ENCODE data around the gene DIP2B.

DIP2B gene

DNA sequence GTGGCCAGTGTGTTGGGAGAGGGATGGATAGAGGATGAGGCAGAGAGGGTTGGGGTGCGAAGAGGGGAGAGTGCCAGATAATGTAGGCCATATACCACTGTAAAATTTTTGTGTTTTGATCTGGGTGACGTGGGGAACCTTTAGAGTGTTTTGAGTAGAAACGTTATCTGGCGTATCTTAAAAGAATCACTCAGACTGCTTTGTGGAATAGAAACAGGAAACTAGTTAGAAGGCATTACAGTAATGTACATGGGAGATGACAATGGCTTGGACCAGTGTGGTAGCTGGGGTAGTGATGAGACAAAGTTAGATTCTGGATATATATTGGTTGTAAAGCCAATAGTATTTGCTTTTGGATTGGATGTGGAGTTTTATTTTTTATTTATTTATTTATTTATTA, 279.7 kb downstream of the DIP2B start:
- no peak for TF ChIP-seq JUND (IDR thresholded peaks at IDR 0.05; ENCODE audit: low read depth)
- DNase-seq (ENCODE audit: low read depth in 1 of 2, low spot score in 1 of 2) = no peak
- in situ Hi-C loops (cut with HindIII; ENCODE audit: low pct_unique_long_range_greater_than_20kb, low sequenced_read_pairs) = no loop called here

DNA sequence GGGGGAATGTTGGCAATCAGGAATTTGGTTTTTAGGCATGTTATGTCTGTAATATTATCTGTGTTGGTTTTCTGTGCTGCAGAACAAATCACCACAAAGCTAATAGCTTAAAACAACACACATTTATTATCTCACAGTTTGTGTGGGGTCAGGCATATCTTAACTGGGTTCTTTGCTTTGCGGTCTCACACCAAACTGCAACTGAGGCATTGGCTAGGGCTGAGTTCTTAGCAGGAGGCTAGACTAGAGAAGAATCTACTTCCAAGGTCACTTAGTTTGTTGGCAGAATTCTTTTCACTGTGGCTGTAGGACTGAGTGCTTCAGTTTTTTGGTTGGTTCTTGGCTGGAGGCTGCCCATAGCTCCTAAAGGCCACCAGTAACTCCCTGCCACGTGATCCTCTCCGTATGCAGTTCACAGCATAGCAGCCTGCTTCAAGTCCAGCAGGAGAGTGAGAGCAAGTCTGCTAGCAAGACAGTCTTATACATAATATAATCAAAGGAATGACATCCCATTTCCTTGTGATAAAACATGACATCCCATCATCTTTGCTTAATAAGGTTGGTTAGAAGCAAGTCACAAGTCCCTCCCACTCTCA, 280.7 kb downstream of the DIP2B start:
- no peak for TF ChIP-seq JUND (IDR thresholded peaks at IDR 0.05; ENCODE audit: low read depth)
- in situ Hi-C loops (cut with HindIII; ENCODE audit: low pct_unique_long_range_greater_than_20kb, low sequenced_read_pairs) = no loop called here
- no peak for DNase-seq (ENCODE audit: low read depth in 1 of 2, low spot score in 1 of 2)

DNA sequence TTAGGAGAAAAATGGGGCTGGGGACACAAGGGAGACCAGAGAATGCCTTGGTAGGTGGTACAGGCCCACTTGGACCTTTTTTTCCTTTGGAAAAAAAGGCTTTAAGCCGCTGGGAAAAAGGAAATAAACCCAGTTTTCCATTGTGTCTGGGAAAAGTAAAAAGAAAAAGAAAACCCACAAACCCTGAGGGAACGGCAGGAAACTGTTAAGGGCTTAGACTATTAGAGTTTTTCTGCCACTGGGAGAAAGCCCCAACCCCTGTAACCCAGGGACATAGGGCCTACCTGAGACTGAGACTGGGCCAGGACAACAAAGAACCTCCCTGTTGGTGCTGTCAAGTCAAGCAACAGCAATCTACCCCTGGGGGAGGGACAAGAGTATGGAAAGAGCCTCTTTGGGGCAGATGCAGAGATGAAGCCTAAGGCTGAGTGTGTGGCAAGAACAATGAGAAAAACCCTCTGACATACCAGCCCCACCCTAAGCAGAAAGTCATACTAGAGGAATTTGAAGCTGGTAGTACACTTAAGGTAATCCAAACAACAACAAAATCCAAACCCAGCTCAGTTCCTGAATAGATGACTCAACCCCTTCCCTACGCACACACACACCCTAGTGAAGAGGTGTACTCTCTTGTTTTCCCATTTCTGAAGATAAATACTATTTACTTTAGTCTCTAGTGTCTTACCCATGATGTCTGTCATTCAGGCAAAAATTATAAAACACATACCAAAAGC, 281.9 kb downstream of the DIP2B start:
- TF ChIP-seq JUND (IDR thresholded peaks at IDR 0.05; ENCODE audit: low read depth) = no peak
- peak in 1 of 2 experiments; percentile 74 for DNase-seq (ENCODE audit: low read depth in 1 of 2, low spot score in 1 of 2)
- in situ Hi-C loops (cut with HindIII; ENCODE audit: low pct_unique_long_range_greater_than_20kb, low sequenced_read_pairs) = no loop called here

DNA sequence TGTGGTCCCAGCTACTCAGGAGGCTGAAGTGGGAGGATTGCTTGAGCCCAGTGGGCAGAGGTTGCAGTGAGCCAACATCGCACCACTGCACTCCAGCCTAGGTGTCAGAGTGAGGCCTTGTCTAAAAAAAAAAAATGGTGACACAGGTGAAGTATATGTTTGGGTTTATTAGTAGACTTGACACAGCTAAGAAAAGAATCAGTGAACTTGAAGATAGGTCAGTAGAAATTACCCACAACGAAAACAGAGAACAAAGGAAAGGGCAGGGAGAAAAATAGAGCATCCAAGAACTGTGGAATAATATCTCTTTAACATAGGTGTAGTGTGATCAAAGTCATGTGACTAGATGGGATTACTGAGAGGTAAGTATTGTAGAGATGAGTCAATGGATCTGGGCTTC, 282.8 kb downstream of the DIP2B start:
- no peak for TF ChIP-seq JUND (IDR thresholded peaks at IDR 0.05; ENCODE audit: low read depth)
- in situ Hi-C loops (cut with HindIII; ENCODE audit: low pct_unique_long_range_greater_than_20kb, low sequenced_read_pairs) = no loop called here
- no peak for DNase-seq (ENCODE audit: low read depth in 1 of 2, low spot score in 1 of 2)

DNA sequence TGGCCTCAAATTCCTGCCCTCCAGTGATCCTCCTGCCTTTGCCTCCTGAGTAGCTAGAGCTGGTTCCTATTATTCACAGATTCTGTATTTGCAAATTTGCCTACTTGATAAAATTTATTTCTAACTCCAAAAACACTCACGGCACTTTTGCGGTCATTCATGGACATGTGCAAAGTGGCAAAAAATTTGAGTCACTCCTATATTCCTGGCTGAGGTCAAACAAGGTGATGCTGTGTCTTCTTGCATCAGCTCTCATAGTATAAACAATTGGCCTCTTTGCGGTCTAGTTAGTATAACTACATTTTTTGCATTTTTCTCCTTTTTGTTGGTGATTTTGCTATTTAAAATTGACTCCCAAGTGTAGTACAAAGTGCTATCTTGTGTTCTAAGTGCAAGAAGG, 283.8 kb downstream of the DIP2B start:
- no peak for TF ChIP-seq JUND (IDR thresholded peaks at IDR 0.05; ENCODE audit: low read depth)
- DNase-seq (ENCODE audit: low read depth in 1 of 2, low spot score in 1 of 2) = no peak
- in situ Hi-C loops (cut with HindIII; ENCODE audit: low pct_unique_long_range_greater_than_20kb, low sequenced_read_pairs) = no loop called here

DNA sequence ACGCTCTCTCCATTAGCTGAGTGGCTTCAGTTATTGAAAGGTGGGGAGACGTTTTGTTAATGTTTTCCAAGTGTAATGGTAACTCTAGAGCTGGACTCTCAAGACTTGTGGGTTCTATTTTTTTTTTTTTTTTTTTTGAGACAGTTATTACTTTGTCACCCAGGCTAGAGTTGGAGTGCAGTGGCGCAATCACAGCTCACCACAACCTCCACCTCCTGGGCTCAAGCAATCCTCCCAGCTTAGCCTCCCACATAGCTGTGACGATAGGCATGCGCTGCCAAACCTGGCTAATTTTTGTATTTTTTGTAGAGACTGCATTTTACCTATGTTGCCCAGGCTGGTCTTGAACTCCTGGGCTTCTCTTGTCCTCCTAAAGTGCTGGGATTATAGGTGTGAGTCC, 285.3 kb downstream of the DIP2B start:
- TF ChIP-seq JUND (IDR thresholded peaks at IDR 0.05; ENCODE audit: low read depth) = no peak
- in situ Hi-C loops (cut with HindIII; ENCODE audit: low pct_unique_long_range_greater_than_20kb, low sequenced_read_pairs) = no loop called here
- DNase-seq (ENCODE audit: low read depth in 1 of 2, low spot score in 1 of 2) = no peak

Measured in T47D (cell line).